MM.1S (cell line): ENCODE results near the gene HIP1.
"Not testable (repeated sequence)": the region's sequence is repeated elsewhere in the genome, so short reads cannot be mapped to it uniquely, and the experiment has no call there.

Experiments used
- EZH2 ChIP-seq: fragments of 300-600 bp; sonication (generic); optimal IDR thresholded peaks from 2 replicates; pipeline ENCODE3; 2017; ENCODE audit warnings: low read depth, mild to moderate bottlenecking, antibody characterized with exemption, low read length, mixed read lengths
- EZH2phosphoT487 ChIP-seq: fragments of 300-600 bp; sonication (generic); IDR thresholded peaks from 2 replicates; pipeline ENCODE4 v1.6.1; 2018; ENCODE audit warnings: antibody characterized with exemption, low read length
- TF ChIP-seq, protein P1 (sequence below): fragments of 300-600 bp; sonication (generic); IDR thresholded peaks from 2 replicates; pipeline ENCODE4 v1.5.1; 2016; ENCODE audit warnings: antibody characterized with exemption, low read length, mixed read lengths

DNA sequence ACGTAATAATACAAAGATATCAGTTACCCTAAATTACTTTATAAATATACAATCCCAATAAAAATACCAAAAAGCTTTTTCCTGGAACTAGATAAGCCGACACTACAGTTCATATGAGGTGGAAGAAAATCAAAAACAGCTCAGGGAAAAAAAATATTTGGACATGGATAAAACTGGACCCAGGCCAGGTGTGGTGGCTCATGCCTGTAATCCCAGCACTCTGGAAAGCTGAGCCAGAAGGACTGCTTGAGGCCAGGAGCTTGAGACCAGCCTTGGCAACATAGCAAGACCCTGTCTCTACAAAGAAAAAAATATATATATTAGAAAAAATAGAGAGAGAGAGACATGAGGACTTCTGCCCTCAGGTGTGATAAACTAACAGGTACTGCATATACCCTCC is 219.9 kb downstream of the HIP1 start:
- TF ChIP-seq, protein P1, sequence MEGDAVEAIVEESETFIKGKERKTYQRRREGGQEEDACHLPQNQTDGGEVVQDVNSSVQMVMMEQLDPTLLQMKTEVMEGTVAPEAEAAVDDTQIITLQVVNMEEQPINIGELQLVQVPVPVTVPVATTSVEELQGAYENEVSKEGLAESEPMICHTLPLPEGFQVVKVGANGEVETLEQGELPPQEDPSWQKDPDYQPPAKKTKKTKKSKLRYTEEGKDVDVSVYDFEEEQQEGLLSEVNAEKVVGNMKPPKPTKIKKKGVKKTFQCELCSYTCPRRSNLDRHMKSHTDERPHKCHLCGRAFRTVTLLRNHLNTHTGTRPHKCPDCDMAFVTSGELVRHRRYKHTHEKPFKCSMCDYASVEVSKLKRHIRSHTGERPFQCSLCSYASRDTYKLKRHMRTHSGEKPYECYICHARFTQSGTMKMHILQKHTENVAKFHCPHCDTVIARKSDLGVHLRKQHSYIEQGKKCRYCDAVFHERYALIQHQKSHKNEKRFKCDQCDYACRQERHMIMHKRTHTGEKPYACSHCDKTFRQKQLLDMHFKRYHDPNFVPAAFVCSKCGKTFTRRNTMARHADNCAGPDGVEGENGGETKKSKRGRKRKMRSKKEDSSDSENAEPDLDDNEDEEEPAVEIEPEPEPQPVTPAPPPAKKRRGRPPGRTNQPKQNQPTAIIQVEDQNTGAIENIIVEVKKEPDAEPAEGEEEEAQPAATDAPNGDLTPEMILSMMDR, result not testable (repeated sequence)
- not testable (repeated sequence) for TF ChIP-seq EZH2, EZH2phosphoT487
